Measurements from ENCODE around the gene RNF133.

- TF ChIP-seq EZH2 (IDR thresholded peaks at IDR 0.05; ENCODE audit: borderline replicate concordance, low read length) (no peak), CTCF (IDR thresholded peaks at IDR 0.05; ENCODE audit: low read length) (no peak)
Measured at GRCh38 chr7:122746948-122747347, 48.0 kb upstream of the RNF133 start.
